Camera-type eye (tissue), 1 donor: ENCODE data around the gene EFCAB9. TPM values are rescaled to one million over a fixed set of nuclear protein-coding genes. Genes with fewer than 3 reads are reported as not detected.

ENCODE experiments used
- total RNA-seq: library from RNA; depleted of rRNA; stranded (reverse); fragments of >200 nt; gene quantifications from one replicate; pipeline ENCODE4 v1.2.3, GENCODE V29; 2014

Gene EFCAB9
- total RNA-seq: not detected

GRCh38 chr5:172193872-172194271 is at the start of gene EFCAB9:
TSS of gene EFCAB9 (plus strand) at chr5:172194172. CDS start at chr5:172194173, 1 bp downstream.

GRCh38 chr5:172188033-172188892 is 5.7 kb upstream of the EFCAB9 start, which contains the start of gene STK10:
TSS of gene STK10 (minus strand) at chr5:172188224. CDS start at chr5:172188042, 182 bp downstream.

Other genes starting within 250 kb of the EFCAB9 start
- 129 TPM for gene FBXW11, start 187.5 kb upstream of the EFCAB9 start, total RNA-seq
- gene STK10, start 5.9 kb upstream of the EFCAB9 start, total RNA-seq: 11.2 TPM
- 64.2 TPM for gene UBTD2, start 89.6 kb downstream of the EFCAB9 start, total RNA-seq